H1 (cell line): Measurements from ENCODE around the gene NAGLU. TPM values are rescaled to one million over a fixed set of nuclear protein-coding genes. Genes with fewer than 3 reads are reported as not detected.

Experiments
- CTCF ChIA-PET: fragments of 300-600 bp; sonication (Branson Sonifier 250); formaldehyde crosslinking; loops from one replicate; lab custom pipeline; 2021; ENCODE audit not compliant: partially characterized antibody; lab: Charles Lee
- POLR2A ChIA-PET: fragments of 300-600 bp; sonication (Branson Sonifier 250); formaldehyde crosslinking; loops from one replicate; lab custom pipeline; 2021; ENCODE audit warnings: inconsistent platforms; ENCODE audit not compliant: partially characterized antibody; lab: Charles Lee
- DNase-seq, 2 experiments: peaks; one replicate each; pipeline versions ENCODE4 v3.0.0 to v3.0.0-alpha.2; 2010 to 2022; ENCODE audit warnings: low spot score in 2 of 2, low read depth in 1 of 2, mixed read lengths in 1 of 2
- FAIRE-seq: peaks from 2 replicates; lab custom pipeline; 2011; peaks lifted over from hg19 to GRCh38; lab: Jason Lieb, UNC
- H2AFZ ChIP-seq: 2 replicates; pipeline ENCODE4 v1.8.1; 2012; ENCODE audit warnings: low read length, inconsistent platforms
- H2AK5ac ChIP-seq: 2 replicates; pipeline ENCODE4 v1.6.1; 2013; ENCODE audit warnings: low read depth, low read length
- H2BK120ac ChIP-seq: replicated peaks from 2 replicates; pipeline ENCODE3; 2013; ENCODE audit warnings: low read depth, low read length, inconsistent platforms
- H2BK12ac ChIP-seq: 2 replicates; pipeline ENCODE4 v1.6.1; 2013; ENCODE audit warnings: low read depth, low read length
- H2BK15ac ChIP-seq: 2 replicates; pipeline ENCODE4 v1.6.1; 2013; ENCODE audit warnings: low read length
- H2BK20ac ChIP-seq: 2 replicates; pipeline ENCODE4 v1.6.1; 2013; ENCODE audit warnings: low read length
- H2BK5ac ChIP-seq: 2 replicates; pipeline ENCODE4 v1.6.1; 2013; ENCODE audit warnings: low read depth, low read length
- H3K14ac ChIP-seq: 2 replicates; pipeline ENCODE4 v1.6.1; 2013; ENCODE audit warnings: inconsistent platforms; ENCODE audit not compliant: insufficient read length
- H3K18ac ChIP-seq: 2 replicates; pipeline ENCODE4 v1.6.1; 2013; ENCODE audit warnings: low read length; ENCODE audit errors: extremely low read depth
- H3K23ac ChIP-seq: 2 replicates; pipeline ENCODE4 v1.6.1; 2013; ENCODE audit warnings: inconsistent platforms; ENCODE audit not compliant: insufficient read length
- H3K23me2 ChIP-seq: 2 replicates; pipeline ENCODE4 v1.6.1; 2013; ENCODE audit warnings: low read depth, low read length
- H3K27ac ChIP-seq: 2 replicates; pipeline ENCODE4 v1.6.1; 2011; ENCODE audit warnings: low read depth, low read length, inconsistent platforms
- H3K27me3 ChIP-seq, 4 experiments: replicated peaks in 1 of 4; 1 replicate in 1 of 4; 2 replicates in 3 of 4; pipeline versions ENCODE4 v1.6.1 to v1.8.1; 2011 to 2013; ENCODE audit warnings: low read length in 3 of 4, mild to moderate bottlenecking in 3 of 4, inconsistent platforms in 2 of 4, mixed read lengths in 2 of 4, moderate library complexity in 1 of 4; ENCODE audit not compliant: control insufficient read depth in 3 of 4, insufficient read depth in 3 of 4; ENCODE audit errors: extremely low read depth in 1 of 4
- H3K36me3 ChIP-seq, 4 experiments: 2 replicates each; pipeline versions ENCODE4 v1.6.1 to v1.8.1; 2011 to 2013; ENCODE audit warnings: mild to moderate bottlenecking in 4 of 4, low read length in 3 of 4, moderate library complexity in 2 of 4, control low read depth in 1 of 4, inconsistent platforms in 1 of 4; ENCODE audit not compliant: insufficient read depth in 4 of 4, control insufficient read depth in 2 of 4
- H3K4ac ChIP-seq: replicated peaks from 2 replicates; pipeline ENCODE3; 2013; ENCODE audit warnings: low read length, low read depth, mixed read lengths, inconsistent platforms; ENCODE audit not compliant: insufficient read length
- H3K4me1 ChIP-seq, 4 experiments: replicated peaks in 1 of 4; 1 replicate in 1 of 4; 2 replicates in 3 of 4; pipeline versions ENCODE4 v1.6.1 to v1.8.1; 2011 to 2013; ENCODE audit warnings: low read length in 3 of 4, inconsistent platforms in 2 of 4, mixed read lengths in 1 of 4; ENCODE audit not compliant: insufficient read depth in 4 of 4, control insufficient read depth in 3 of 4
- H3K4me2 ChIP-seq, 2 experiments: 2 replicates each; pipeline versions ENCODE4 v1.6.1 to v1.8.1; 2011 to 2013; ENCODE audit warnings: low read depth in 2 of 2, low read length in 2 of 2, control low read depth in 1 of 2, inconsistent platforms in 1 of 2, mild to moderate bottlenecking in 1 of 2; ENCODE audit not compliant: insufficient read depth in 1 of 2
- H3K4me3 ChIP-seq, 4 experiments: fragments of 200-600, 300-600 bp in 1 of 4; sonication (generic), shearing (Covaris generic), sonication (Bioruptor Twin) in 1 of 4; 2 replicates each; pipeline versions ENCODE4 v1.5.1 to v1.8.1; 2011 to 2016; ENCODE audit warnings: low read length in 4 of 4, low read depth in 3 of 4, control low read depth in 2 of 4, inconsistent platforms in 2 of 4, mild to moderate bottlenecking in 2 of 4, mixed read lengths in 1 of 4, moderate library complexity in 1 of 4; ENCODE audit not compliant: insufficient read depth in 2 of 4; ENCODE audit errors: extremely low read depth in 1 of 4
- H3K56ac ChIP-seq: replicated peaks from 2 replicates; pipeline ENCODE3; 2013; ENCODE audit warnings: low read depth, mild to moderate bottlenecking, mixed read lengths, low read length, inconsistent platforms; ENCODE audit not compliant: insufficient read length
- H3K79me1 ChIP-seq: 2 replicates; pipeline ENCODE4 v1.6.1; 2013; ENCODE audit warnings: low read depth, low read length, control low read depth
- H3K79me2 ChIP-seq, 2 experiments: 2 replicates each; pipeline versions ENCODE4 v1.6.1 to v1.8.1; 2012 to 2013; ENCODE audit warnings: low read length in 2 of 2, mild to moderate bottlenecking in 2 of 2, inconsistent platforms in 1 of 2; ENCODE audit not compliant: insufficient read depth in 2 of 2, control insufficient read depth in 1 of 2
- H3K9ac ChIP-seq, 4 experiments: replicated peaks in 1 of 4; 1 replicate in 1 of 4; 2 replicates in 3 of 4; pipeline versions ENCODE4 v1.6.1 to v1.8.1; 2011 to 2013; ENCODE audit warnings: low read depth in 3 of 4, low read length in 3 of 4, control low read depth in 2 of 4, mild to moderate bottlenecking in 2 of 4, moderate library complexity in 2 of 4, inconsistent platforms in 1 of 4; ENCODE audit errors: extremely low read depth in 1 of 4
- H3K9me3 ChIP-seq, 2 experiments: 2 replicates each; pipeline versions ENCODE4 v1.6.1 to v1.8.1; 2012 to 2013; ENCODE audit warnings: mild to moderate bottlenecking in 2 of 2, moderate library complexity in 2 of 2, control low read depth in 1 of 2, inconsistent platforms in 1 of 2, low read depth in 1 of 2, low read length in 1 of 2, mixed read lengths in 1 of 2; ENCODE audit not compliant: insufficient read depth in 2 of 2
- H4K20me1 ChIP-seq, 2 experiments: replicated peaks in 1 of 2; 2 replicates each; pipeline versions ENCODE3 to v1.8.1; 2011 to 2013; ENCODE audit warnings: inconsistent platforms in 2 of 2, low read length in 2 of 2, mild to moderate bottlenecking in 1 of 2; ENCODE audit not compliant: insufficient read depth in 2 of 2, control insufficient read depth in 1 of 2
- H4K5ac ChIP-seq: 2 replicates; pipeline ENCODE4 v1.6.1; 2013; ENCODE audit warnings: low read length, low read depth, mixed read lengths, inconsistent platforms; ENCODE audit not compliant: insufficient read length
- H4K8ac ChIP-seq: 2 replicates; pipeline ENCODE4 v1.8.0; 2013; ENCODE audit warnings: mild to moderate bottlenecking, moderate library complexity, low read length, inconsistent platforms; ENCODE audit not compliant: insufficient read depth; ENCODE audit errors: extremely low read depth
- H4K91ac ChIP-seq: replicated peaks from 2 replicates; pipeline ENCODE3; 2013; ENCODE audit warnings: low read length, mixed read lengths, inconsistent platforms; ENCODE audit not compliant: insufficient read length
- BCL11A ChIP-seq, 2 experiments: IDR thresholded peaks; one replicate each; pipeline ENCODE4 v1.6.1; 2011; ENCODE audit warnings: low read depth in 2 of 2, low read length in 2 of 2, mild to moderate bottlenecking in 2 of 2
- CHD1 ChIP-seq: IDR thresholded peaks from 2 replicates; pipeline ENCODE4 v1.6.1; 2012; ENCODE audit warnings: low read depth, low read length, improper control_type of control experiment
- CHD2 ChIP-seq: IDR thresholded peaks from 2 replicates; pipeline ENCODE4 v1.6.1; 2012; ENCODE audit warnings: low read length, improper control_type of control experiment
- CREB1 ChIP-seq: IDR thresholded peaks from 2 replicates; pipeline ENCODE4 v1.6.1; 2012; ENCODE audit warnings: inconsistent platforms
- EZH2 ChIP-seq: fragments of 200-600 bp; sonication (generic); IDR thresholded peaks from 2 replicates; pipeline ENCODE4 v1.7.1; 2012; ENCODE audit warnings: low read depth, mild to moderate bottlenecking, moderate library complexity, low read length, inconsistent platforms; ENCODE audit not compliant: severe bottlenecking
- GTF2F1 ChIP-seq: IDR thresholded peaks from 2 replicates; pipeline ENCODE4 v1.6.1; 2012; ENCODE audit warnings: low read depth, low read length, improper control_type of control experiment, borderline replicate concordance
- HDAC2 ChIP-seq, 2 experiments: fragments of 300-600 bp in 1 of 2; sonication (generic) in 1 of 2; IDR thresholded peaks; 2 replicates each; pipeline ENCODE4 v1.6.1; 2011 to 2012; ENCODE audit warnings: low read depth in 2 of 2, low read length in 2 of 2, mild to moderate bottlenecking in 2 of 2, moderate library complexity in 2 of 2, borderline replicate concordance in 1 of 2, inconsistent platforms in 1 of 2
- NANOG ChIP-seq: IDR thresholded peaks from 2 replicates; pipeline ENCODE4 v1.6.1; 2011; ENCODE audit warnings: low read length, low read depth, mild to moderate bottlenecking, inconsistent platforms; ENCODE audit not compliant: insufficient read depth, poor library complexity, severe bottlenecking
- POLR2AphosphoS5 ChIP-seq: IDR thresholded peaks from 2 replicates; pipeline ENCODE4 v1.6.1; 2011; ENCODE audit warnings: low read depth, low read length
- RBBP5 ChIP-seq: IDR thresholded peaks from 2 replicates; pipeline ENCODE4 v1.7.1; 2012; ENCODE audit warnings: low read depth, mild to moderate bottlenecking, inconsistent platforms, low read length, moderate library complexity, borderline replicate concordance
- SP1 ChIP-seq: IDR thresholded peaks from 2 replicates; pipeline ENCODE4 v1.6.1; 2011; ENCODE audit warnings: low read depth, low read length
- SP4 ChIP-seq: IDR thresholded peaks from 2 replicates; pipeline ENCODE4 v1.6.1; 2012; ENCODE audit warnings: low read length, inconsistent platforms
- TAF1 ChIP-seq: IDR thresholded peaks from 2 replicates; pipeline ENCODE4 v1.6.1; 2011; ENCODE audit warnings: mild to moderate bottlenecking, low read depth, low read length
- YY1 ChIP-seq: IDR thresholded peaks from 2 replicates; pipeline ENCODE4 v1.6.1; 2011; ENCODE audit warnings: low read depth, mild to moderate bottlenecking, low read length
- ZNF274 ChIP-seq: IDR thresholded peaks from 2 replicates; pipeline ENCODE4 v1.7.0; 2012; ENCODE audit warnings: low read length, borderline replicate concordance; ENCODE audit errors: extremely low read depth
- WGBS, 2 experiments: shearing (Covaris generic) in 1 of 2; methylation state at CpG; one replicate each; pipeline versions ENCODE4 v1.1.6 to v1.1.7; 2013 to 2015; ENCODE audit warnings: low lambda C conversion rate in 2 of 2, mixed read lengths in 2 of 2, inconsistent platforms in 1 of 2, low coverage in 1 of 2, missing lambda C conversion rate in 1 of 2; ENCODE audit not compliant: insufficient replicate concordance in 2 of 2, insufficient coverage in 1 of 2, insufficient read length in 1 of 2; ENCODE audit errors: extremely low coverage in 1 of 2, missing lambda C conversion rate in 1 of 2; 5-methylcytosine and 5-hydroxymethylcytosine counted together
- polyA plus RNA-seq, 7 experiments: library from polyadenylated mRNA; depleted of rRNA in 3 of 7; stranded (reverse) in 5 of 7; unstranded in 2 of 7; fragments of >200 nt in 5 of 7; fragments of 200-250 nt in 2 of 7; gene quantifications; 1 replicate in 5 of 7; 2 replicates in 1 of 7; 4 replicates in 1 of 7; pipeline versions ENCODE4 v1.2.1 to v1.2.3, GENCODE V29; 2011 to 2013; ENCODE audit warnings: missing spikeins in 2 of 7, mixed read lengths in 2 of 7
- total RNA-seq: library from RNA; stranded (reverse); fragmentation: NEBNext Ultra II Directional; extraction: Animal tissue kit (Norgen Biotek cat#: 25700); gene quantifications from 2 replicates; pipeline ENCODE4 v1.2.1, GENCODE V29; 2021
- TF ChIP-seq, protein P1 (sequence below): IDR thresholded peaks from 2 replicates; pipeline ENCODE4 v1.6.1; 2012; ENCODE audit warnings: inconsistent platforms

Gene NAGLU
- total and polyA plus RNA-seq, 2 of the 8 experiments (the other 6 are each of a cell fraction or from before 2014, with no cell fraction given) = 21.3 to 21.6 TPM

DNA sequence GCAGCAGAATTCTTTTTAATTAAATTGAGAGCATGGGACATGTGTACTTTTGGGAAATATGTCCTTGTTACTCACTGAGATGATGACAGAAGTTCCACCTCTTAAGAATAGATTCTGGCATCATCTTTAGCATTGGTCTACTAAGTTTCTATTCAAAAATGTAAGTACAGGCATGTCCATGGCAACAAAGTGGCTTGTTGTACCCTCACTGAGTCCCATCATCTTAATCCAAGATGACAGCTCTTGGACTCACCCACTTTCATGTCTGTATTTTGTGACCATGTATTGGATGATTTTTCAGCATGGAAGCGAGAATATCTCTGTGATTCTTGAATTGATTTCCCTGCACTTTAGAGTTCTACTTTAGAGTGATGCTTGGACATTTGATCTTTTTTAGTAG is 33.1 kb upstream of the NAGLU start:
- no peak for FAIRE-seq
- Histone ChIP-seq H3K9me3 (no peaks in the 10 kb centered on the region), H3K4me1 (no peaks in the 10 kb centered on the region), H3K27me3 (no peaks in the 10 kb centered on the region), H2BK120ac (no peak overlapping the region), H3K23ac (no peak overlapping the region), H3K36me3 (peaks cover 6 to 36% (median 18%) of the 10 kb centered on the region in 4 experiments; a peak in 6 of 8 replicates), H2AFZ (no peak overlapping the region), H3K14ac (no peak overlapping the region), H2BK20ac (no peak overlapping the region), H3K27ac (no peak overlapping the region), H2AK5ac (no peak overlapping the region), H3K23me2 (no peaks in the 10 kb centered on the region), H3K18ac (no peak overlapping the region), H4K20me1 (no peaks in the 10 kb centered on the region), H4K91ac (no peak overlapping the region), H3K4ac (no peak overlapping the region), H2BK12ac (no peak overlapping the region), H3K9ac (no peak overlapping the region), H4K8ac (no peak overlapping the region), H3K79me1 (no peaks in the 10 kb centered on the region), H3K4me3 (no peak overlapping the region), H2BK5ac (no peak overlapping the region), H4K5ac (no peak overlapping the region), H3K79me2 (no peaks in the 10 kb centered on the region), H2BK15ac (no peak overlapping the region), H3K4me2 (no peak overlapping the region), H3K56ac (no peak overlapping the region)
- ChIA-PET POLR2A (no interaction called here), CTCF (no interaction called here)
- no peak for DNase-seq
- WGBS, 2 experiments = 100% methylated on average over 1 of the region's 1 CpG; no CpG with 5 or more reads in 1 of the 2 experiments
- no peak for TF ChIP-seq CREB1
- TF ChIP-seq, protein P1, sequence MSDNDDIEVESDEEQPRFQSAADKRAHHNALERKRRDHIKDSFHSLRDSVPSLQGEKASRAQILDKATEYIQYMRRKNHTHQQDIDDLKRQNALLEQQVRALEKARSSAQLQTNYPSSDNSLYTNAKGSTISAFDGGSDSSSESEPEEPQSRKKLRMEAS = no peak
- no peak for TF ChIP-seq CHD1
- TF ChIP-seq SP4 = no peak
- TF ChIP-seq TAF1 = no peak
- TF ChIP-seq HDAC2 (IDR thresholded peaks at IDR 0.05; ENCODE audit: borderline replicate concordance in 1 of 2, low read depth in 2 of 2, low read length in 2 of 2) = no peak
- no peak for TF ChIP-seq CHD2
- no peak for TF ChIP-seq YY1
- TF ChIP-seq BCL11A (IDR thresholded peaks at IDR 0.05; ENCODE audit: low read depth in 2 of 2, low read length in 2 of 2) = no peak
- TF ChIP-seq POLR2AphosphoS5 = no peak
- no peak for TF ChIP-seq NANOG
- TF ChIP-seq ZNF274 = no peak
- TF ChIP-seq GTF2F1 = no peak
- TF ChIP-seq RBBP5 = no peak
- TF ChIP-seq SP1 = no peak
- TF ChIP-seq EZH2 = no peak
